IPS-18c (cell line): ENCODE measurements around the gene HTR7.
"Not testable (repeated sequence)": the region's sequence is repeated elsewhere in the genome, so short reads cannot be mapped to it uniquely, and the experiment has no call there.

Experiments used
- H3K4me3 ChIP-seq: 2 replicates; pipeline ENCODE4 v1.7.0; 2013; ENCODE audit warnings: low read depth, mild to moderate bottlenecking, low read length, moderate library complexity; ENCODE audit not compliant: insufficient read depth
- H3K9me3 ChIP-seq: one replicate; pipeline ENCODE4 v1.6.1; 2013; ENCODE audit warnings: mild to moderate bottlenecking, low read length, moderate library complexity; ENCODE audit not compliant: control insufficient read depth, insufficient read depth

HTR7 gene

DNA sequence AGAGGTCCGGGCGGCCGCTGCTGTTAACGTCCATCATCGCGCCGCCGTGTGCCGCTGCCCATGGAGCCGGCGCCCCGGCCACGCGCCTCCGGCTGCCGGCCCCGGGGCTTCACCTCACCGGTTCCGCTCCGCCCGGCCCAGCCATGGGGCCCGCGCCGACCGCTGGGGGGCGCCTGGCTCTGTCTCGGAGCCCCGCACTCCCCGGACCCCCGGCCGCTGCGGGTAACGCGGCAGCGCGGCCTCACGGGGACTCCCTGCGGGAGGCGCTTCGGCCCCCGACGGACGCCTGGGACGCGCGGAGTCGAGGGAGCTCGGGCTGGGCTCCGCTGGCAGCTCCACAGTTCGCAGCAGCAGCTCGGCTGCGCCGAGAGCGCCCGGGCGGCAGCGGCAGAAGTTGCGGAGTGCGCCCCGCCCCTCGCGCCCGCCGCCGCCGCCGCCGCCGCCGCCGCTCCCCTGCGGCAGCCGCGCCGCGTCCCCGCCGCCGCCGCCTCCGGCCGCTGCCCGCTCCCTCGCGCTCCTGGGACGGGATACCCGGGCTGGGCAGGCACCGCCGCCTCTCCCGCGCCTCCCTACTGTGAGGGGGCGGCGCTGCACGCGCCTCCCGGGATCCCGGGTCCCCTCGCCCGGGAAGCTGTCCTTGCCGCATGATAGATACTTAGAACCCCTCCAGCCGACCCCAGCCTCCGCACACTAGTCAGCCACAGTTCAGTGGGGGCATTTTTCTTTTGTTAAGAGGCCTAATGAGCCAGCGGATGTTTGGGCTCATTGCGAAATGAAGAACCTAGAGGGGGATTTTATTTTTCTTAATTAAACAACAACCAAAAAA, at the start of gene HTR7:
Gene HTR7, minus strand, starts transcription at position 405 of the 826 bp plus-strand sequence. Its CDS starts 368 bp downstream, at position 37.
- peak within 1 kb of the TSS; percentile 80 for H3K4me3 ChIP-seq
- no peaks in the 10 kb centered on the region for H3K9me3 ChIP-seq

- Histone ChIP-seq H3K4me3 (no peak overlapping the region), H3K9me3 (no peaks in the 10 kb centered on the region)
Measured at GRCh38 chr10:90906596-90906995, 48.8 kb upstream of the HTR7 start.

GRCh38 chr10:90905925-90906324, 48.1 kb upstream of the HTR7 start:
- H3K4me3 ChIP-seq = no peak overlapping the region
- no peaks in the 10 kb centered on the region for H3K9me3 ChIP-seq

- H3K4me3 ChIP-seq, H3K9me3 ChIP-seq: not testable (repeated sequence)
Measured at GRCh38 chr10:90896916-90897315, 39.1 kb upstream of the HTR7 start.

DNA sequence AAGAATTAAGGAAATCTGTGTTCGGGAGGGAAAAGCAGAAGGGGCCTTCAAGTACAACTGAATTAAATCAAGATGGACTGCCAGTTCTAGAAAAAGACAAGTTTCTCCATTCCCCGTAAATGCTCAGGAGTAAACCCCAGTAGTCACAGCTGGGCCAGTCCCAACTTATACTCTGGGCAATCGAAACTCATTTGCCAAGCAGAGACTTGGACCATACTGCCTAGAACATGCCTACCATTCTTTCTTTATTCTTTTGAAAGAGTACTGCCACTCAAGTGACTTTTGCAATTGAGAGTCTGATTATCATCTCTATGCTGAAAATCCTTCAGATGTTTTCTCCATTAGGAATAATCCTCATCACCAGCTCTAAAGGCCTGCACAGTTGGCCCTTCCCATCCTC, 35.4 kb upstream of the HTR7 start:
- no peaks in the 10 kb centered on the region for H3K9me3 ChIP-seq
- H3K4me3 ChIP-seq = no peak overlapping the region

DNA sequence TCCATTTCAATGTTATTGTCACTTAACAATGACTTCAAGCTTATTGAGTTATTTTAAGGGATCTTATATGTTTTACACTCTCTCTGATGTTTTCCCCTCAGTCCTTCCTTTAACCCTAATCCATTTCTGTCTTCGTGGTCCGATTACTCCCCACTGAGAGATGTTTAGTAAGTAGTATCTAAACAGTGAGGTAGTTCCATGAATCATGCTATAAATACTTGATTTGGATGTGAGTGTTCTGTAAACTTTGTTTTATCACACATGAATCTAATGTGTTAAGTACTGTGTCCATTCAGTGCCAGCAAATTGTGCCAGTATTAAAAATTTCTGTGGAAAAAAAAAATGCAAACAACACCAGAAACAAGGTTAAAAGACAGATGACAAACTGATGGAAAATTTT, 32.5 kb upstream of the HTR7 start:
- no peak overlapping the region for H3K4me3 ChIP-seq
- H3K9me3 ChIP-seq = no peaks in the 10 kb centered on the region

DNA sequence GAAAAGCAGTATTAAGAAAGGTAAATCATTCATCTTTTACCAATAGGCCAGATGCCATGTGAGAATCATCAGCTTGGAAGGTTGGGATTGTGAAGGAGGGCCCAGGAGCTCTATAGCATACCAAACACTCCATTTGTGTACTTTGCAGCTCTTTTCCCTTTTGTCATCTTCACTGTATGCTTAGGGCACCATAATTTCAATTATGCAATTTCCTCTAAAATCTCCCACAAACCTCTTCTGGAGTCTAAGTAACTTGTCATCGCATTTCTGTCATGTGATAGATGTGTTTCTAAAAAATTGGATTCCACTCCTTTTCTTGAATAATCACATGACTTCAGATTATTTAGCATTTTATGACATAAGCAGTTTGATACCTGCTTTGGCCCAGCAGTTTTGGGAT, 31.8 kb upstream of the HTR7 start:
- Histone ChIP-seq H3K9me3 (no peaks in the 10 kb centered on the region), H3K4me3 (no peak overlapping the region)

GRCh38 chr10:90888387-90888786, 30.5 kb upstream of the HTR7 start:
- Histone ChIP-seq H3K4me3 (no peak overlapping the region), H3K9me3 (no peaks in the 10 kb centered on the region)

DNA sequence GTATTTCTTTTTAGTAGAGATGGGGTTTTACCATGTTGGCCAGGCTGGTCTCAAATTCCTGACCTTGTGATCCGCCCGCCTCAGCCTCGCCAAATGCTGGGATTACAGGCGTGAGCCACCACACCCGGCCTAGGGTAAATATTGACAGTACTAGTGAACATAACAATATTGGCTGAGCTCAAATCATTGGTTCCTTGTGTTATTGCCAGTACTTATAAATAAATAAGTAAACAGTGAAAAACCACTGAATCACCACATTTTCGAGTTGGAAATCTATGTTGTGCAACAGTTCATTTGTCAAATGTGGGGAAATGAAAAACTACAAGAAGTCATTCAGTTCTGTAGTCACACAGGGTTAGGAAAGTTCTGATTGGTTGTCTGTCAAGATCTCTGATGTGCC, 29.7 kb upstream of the HTR7 start:
- Histone ChIP-seq H3K9me3 (no peaks in the 10 kb centered on the region), H3K4me3 (no peak overlapping the region)

DNA sequence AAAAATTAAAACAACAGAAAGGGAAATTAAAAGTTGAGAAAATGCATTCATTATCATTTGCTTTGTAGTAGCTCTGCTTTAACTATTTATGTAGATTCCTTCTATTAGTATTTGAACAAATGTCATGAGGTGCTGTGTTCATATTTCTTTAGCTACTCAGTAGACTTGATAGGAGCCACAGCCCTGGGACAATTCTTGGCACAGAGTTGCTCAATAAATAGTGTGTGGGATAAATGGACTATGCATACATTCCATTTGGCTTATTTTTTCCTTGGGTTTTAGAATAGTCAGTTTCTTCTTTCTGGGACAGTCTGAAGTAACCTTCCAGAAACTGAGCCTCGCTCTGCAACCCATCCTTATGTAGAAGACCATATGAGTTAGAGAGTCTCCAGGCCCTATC, 27.3 kb upstream of the HTR7 start:
- Histone ChIP-seq H3K9me3 (no peaks in the 10 kb centered on the region), H3K4me3 (no peak overlapping the region)

DNA sequence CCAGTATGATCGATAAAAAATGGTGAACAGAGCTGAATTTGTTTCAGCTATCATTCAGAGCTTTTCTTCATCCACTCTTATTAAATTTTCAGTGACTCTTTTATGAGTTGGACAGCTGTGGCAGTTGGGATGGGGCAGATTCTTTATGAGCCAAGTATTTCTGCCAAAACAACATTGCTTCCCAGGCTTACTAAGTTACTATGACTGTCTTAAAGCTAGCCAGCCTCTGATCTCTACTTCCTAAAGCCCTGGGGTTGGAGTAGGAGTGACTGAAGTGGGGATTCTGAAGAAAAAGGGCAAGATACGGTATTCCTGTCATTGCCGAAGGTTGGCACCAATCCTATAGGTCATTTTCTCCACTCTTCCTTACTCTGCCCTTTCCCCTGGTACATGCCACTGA, 26.6 kb upstream of the HTR7 start:
- H3K4me3 ChIP-seq = no peak overlapping the region
- no peaks in the 10 kb centered on the region for H3K9me3 ChIP-seq

- H3K9me3 ChIP-seq, H3K4me3 ChIP-seq: not testable (repeated sequence)
Measured at GRCh38 chr10:90880059-90880719, 22.4 kb upstream of the HTR7 start.

DNA sequence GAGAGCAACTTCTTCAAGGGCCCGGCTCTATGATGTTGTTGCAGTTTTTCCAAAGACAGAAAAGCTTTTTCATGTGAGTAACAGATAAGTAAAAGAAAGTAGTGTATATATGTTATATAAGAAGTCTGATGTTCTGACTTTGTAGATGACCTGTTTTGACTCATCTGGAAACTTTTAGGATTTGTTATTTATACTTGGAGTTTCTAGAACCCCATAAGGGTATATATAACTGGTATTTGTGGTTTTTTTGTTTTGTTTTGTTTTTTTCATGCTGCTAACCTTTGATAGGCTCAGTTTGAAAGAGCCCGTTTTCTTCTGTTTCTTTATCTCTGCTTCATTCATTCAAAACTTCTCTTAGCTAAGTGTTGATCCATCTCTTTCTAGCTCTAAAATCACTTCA, 21.2 kb upstream of the HTR7 start:
- Histone ChIP-seq H3K9me3 (no peaks in the 10 kb centered on the region), H3K4me3 (no peak overlapping the region)

- peak overlapping the region; percentile 99 for H3K4me3 ChIP-seq
- no peaks in the 10 kb centered on the region for H3K9me3 ChIP-seq
Measured at GRCh38 chr10:90872648-90873020, 14.8 kb upstream of the HTR7 start.

DNA sequence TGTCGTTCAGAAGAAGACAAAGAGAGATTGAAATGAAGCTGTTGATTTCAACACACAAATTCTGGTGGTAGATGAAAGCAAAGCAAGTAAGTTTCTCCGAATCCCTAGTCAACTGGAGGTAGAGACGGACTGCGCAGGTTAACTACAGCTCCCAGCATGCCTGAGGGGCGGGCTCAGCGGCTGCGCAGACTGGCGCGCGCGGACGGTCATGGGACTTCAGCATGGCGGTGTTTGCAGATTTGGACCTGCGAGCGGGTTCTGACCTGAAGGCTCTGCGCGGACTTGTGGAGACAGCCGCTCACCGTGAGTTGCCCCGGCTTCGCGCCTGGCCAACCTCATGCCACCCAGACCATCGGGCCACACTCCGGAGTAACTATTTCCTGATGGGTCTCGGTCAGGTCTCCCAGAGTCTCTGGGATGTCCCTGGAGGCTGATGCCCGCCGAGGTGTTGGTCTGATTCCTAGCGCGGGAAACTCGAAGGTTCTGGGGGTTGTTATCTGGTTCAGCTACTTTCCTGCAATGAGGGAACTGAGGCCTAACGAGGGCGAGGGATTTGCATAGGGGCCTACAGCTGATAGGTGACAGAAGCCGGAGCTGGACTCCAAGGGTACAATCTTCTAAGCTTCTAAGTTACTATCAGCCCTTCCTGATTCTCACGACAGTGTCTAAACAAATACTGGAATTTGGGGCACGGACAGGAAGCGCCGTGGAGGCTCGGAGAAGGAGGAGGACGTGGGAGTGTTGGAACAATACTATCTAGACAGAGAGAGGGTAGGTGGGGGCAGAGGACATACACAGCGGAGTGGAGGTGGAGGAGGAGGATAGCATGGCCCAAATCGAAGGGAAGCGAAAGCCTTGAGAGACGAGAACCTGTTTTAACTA, 14.2 kb upstream of the HTR7 start, which contains the start of gene RPP30:
Gene RPP30, plus strand, starts transcription at position 209 of the 882 bp plus-strand sequence. Its CDS starts 13 bp downstream, at position 222.
- H3K9me3 ChIP-seq = no peaks in the 10 kb centered on the region
- peak within 1 kb of the TSS; percentile 99 for H3K4me3 ChIP-seq

GRCh38 chr10:90871279-90871765, 13.5 kb upstream of the HTR7 start:
- no peaks in the 10 kb centered on the region for H3K9me3 ChIP-seq
- peak overlapping the region; percentile 99 for H3K4me3 ChIP-seq

- Histone ChIP-seq H3K4me3 (no peak overlapping the region), H3K9me3 (no peaks in the 10 kb centered on the region)
Measured at GRCh38 chr10:90866050-90866598, 8.3 kb upstream of the HTR7 start.
